Astrocyte (in vitro differentiated cells and primary cell): ENCODE data around the gene IARS1.

Experiments
- CTCF ChIP-seq: IDR thresholded peaks from 2 replicates; pipeline ENCODE4 v1.5.1; 2011; ENCODE audit warnings: low read depth, mild to moderate bottlenecking, inconsistent platforms, low read length, moderate library complexity; ENCODE audit not compliant: insufficient read depth
- EZH2 ChIP-seq: IDR thresholded peaks from 2 replicates; pipeline ENCODE4 v1.6.1; 2012; ENCODE audit warnings: mild to moderate bottlenecking, low read length, inconsistent platforms; ENCODE audit not compliant: insufficient read depth

GRCh38 chr9:92253656-92254055, 39.8 kb downstream of the IARS1 start:
- TF ChIP-seq EZH2 (no peak), CTCF (no peak)
